IPS DF 6.9 (cell line): Measurements from ENCODE around the gene ZPR1.

Source experiments
- DNase-seq: peaks from one replicate; pipeline ENCODE4 v3.0.0-alpha.2; 2013; ENCODE audit warnings: low read depth, low spot score
- H3K27ac ChIP-seq: one replicate; pipeline ENCODE4 v1.5.1; 2013; ENCODE audit warnings: low read length, control low read depth
- H3K27me3 ChIP-seq: 2 replicates; pipeline ENCODE4 v1.6.1; 2013; ENCODE audit warnings: mild to moderate bottlenecking, low read length; ENCODE audit not compliant: control insufficient read depth, insufficient read depth
- H3K36me3 ChIP-seq: 2 replicates; pipeline ENCODE4 v1.6.1; 2013; ENCODE audit warnings: low read length; ENCODE audit not compliant: control insufficient read depth, insufficient read depth
- H3K4me1 ChIP-seq: 2 replicates; pipeline ENCODE4 v1.6.1; 2013; ENCODE audit warnings: low read length; ENCODE audit not compliant: control insufficient read depth, insufficient read depth
- H3K4me3 ChIP-seq: 2 replicates; pipeline ENCODE4 v1.5.1; 2013; ENCODE audit warnings: mild to moderate bottlenecking, low read length
- H3K9me3 ChIP-seq: 2 replicates; pipeline ENCODE4 v1.6.1; 2013; ENCODE audit warnings: low read length, inconsistent platforms; ENCODE audit not compliant: control insufficient read depth, insufficient read depth
- WGBS: extraction: QIAGEN DNeasy Blood & Tissue Kit; methylation state at CpG from one replicate; pipeline ENCODE4 v1.1.7; 2013; ENCODE audit warnings: mixed read lengths, missing lambda C conversion rate; ENCODE audit not compliant: insufficient read length, insufficient coverage; 5-methylcytosine and 5-hydroxymethylcytosine counted together

ZPR1 gene

GRCh38 chr11:116831790-116832349 lies 44.0 kb upstream of the ZPR1 start:
- no CpG with 5 or more reads among the region's 7 CpGs for whole genome bisulfite sequencing
- H3K4me3 ChIP-seq = no peak overlapping the region
- DNase-seq = no peak
- no peaks in the 10 kb centered on the region for H3K36me3 ChIP-seq
- H3K27me3 ChIP-seq = no peaks in the 10 kb centered on the region
- peaks cover 4% of the 10 kb centered on the region for H3K4me1 ChIP-seq
- H3K27ac ChIP-seq = no peak overlapping the region
- no peaks in the 10 kb centered on the region for H3K9me3 ChIP-seq

- DNase-seq = no peak
- no peaks in the 10 kb centered on the region for H3K36me3 ChIP-seq
- no peaks in the 10 kb centered on the region for H3K9me3 ChIP-seq
- H3K27me3 ChIP-seq = no peaks in the 10 kb centered on the region
- H3K4me1 ChIP-seq = peaks cover under 1% of the 10 kb centered on the region; the same call in 1 of the 2 replicates
- no peak overlapping the region for H3K4me3 ChIP-seq
- no CpG with 5 or more reads among the region's 17 CpGs for WGBS
- no peak overlapping the region for H3K27ac ChIP-seq
Observed at GRCh38 chr11:116830184-116830912, 42.5 kb upstream of the ZPR1 start.

GRCh38 chr11:116829525-116830183 lies 41.8 kb upstream of the ZPR1 start, which contains the start of gene APOC3:
Gene APOC3 (plus strand): TSS chr11:116829907. CDS start chr11:116830583, 676 bp downstream.
- Histone ChIP-seq H3K4me3 (no peak within 1 kb of the TSS), H3K27ac (no peak within 1 kb of the TSS), H3K9me3 (no peaks in the 10 kb centered on the region), H3K4me1 (no peaks in the 10 kb centered on the region; the same call in 1 of the 2 replicates), H3K36me3 (no peaks in the 10 kb centered on the region), H3K27me3 (no peaks in the 10 kb centered on the region)
- WGBS = no CpG with 5 or more reads among the region's 9 CpGs
- no peak for DNase-seq

- Histone ChIP-seq H3K9me3 (no peaks in the 10 kb centered on the region), H3K4me1 (no peaks in the 10 kb centered on the region; the same call in 1 of the 2 replicates), H3K27ac (no peak overlapping the region), H3K27me3 (no peaks in the 10 kb centered on the region), H3K36me3 (no peaks in the 10 kb centered on the region), H3K4me3 (no peak overlapping the region)
- no peak for DNase-seq
- no CpG with 5 or more reads among the region's 16 CpGs for WGBS
Observed at GRCh38 chr11:116828632-116829524, 41.1 kb upstream of the ZPR1 start.

DNA sequence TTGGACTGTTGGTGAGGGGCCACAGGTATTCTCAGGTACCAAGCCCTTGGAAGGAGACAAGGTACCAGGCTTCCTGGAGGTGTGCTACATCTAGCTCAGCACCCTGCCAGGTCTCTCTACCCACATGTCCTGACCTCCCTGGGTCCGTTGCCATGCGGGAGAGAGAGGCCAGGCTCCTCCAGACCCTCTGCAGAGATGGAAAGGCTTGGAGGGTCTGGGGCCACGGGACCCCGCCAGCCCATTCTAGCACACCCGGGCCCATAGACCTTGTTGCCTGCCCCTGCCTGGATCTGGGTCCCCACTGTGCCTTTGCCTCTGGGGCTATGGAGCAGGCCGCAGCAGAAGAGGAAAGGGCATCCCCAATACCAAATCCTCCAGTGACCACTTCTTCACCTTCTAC lies 39.6 kb upstream of the ZPR1 start:
- no peaks in the 10 kb centered on the region for H3K27me3 ChIP-seq
- H3K4me3 ChIP-seq = no peak overlapping the region
- H3K4me1 ChIP-seq = no peaks in the 10 kb centered on the region; the same call in 1 of the 2 replicates
- no peak overlapping the region for H3K27ac ChIP-seq
- H3K9me3 ChIP-seq = no peaks in the 10 kb centered on the region
- DNase-seq = no peak
- no CpG with 5 or more reads among the region's 6 CpGs for WGBS
- no peaks in the 10 kb centered on the region for H3K36me3 ChIP-seq

DNA sequence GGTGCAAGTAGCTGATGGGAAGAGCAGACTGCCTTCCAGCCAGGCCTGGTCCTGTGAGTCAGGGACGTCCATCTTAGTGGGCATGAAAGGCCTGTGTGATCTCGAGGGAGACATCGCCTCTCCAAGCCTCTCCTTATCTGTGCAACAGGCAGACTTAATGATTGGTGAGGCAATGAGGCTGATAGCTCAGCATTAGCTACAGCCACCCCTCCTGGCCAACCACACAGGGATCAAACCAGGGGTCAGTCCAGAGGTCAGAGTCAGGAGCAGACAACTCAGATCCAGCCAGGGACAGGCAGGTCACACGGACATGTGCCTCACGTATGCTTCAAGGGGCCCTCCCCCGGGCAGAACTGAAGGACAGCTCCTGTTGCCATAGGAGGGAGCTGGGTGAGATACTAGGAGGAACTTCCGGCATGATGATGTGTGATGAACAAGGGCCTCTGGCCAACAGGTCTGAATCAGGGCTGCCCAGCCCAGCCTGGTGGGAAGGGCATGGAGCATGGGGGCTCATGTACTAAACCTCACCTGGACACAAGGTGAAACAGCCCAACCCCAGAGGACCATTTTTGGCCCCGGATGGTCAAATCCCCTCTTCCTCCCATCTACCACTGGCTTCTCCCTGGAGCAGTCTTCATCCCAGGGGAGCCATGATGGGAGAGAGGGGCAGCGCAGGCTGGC lies 39.1 kb upstream of the ZPR1 start:
- H3K36me3 ChIP-seq = no peaks in the 10 kb centered on the region
- no peaks in the 10 kb centered on the region; the same call in 1 of the 2 replicates for H3K4me1 ChIP-seq
- no peak overlapping the region for H3K27ac ChIP-seq
- WGBS = no CpG with 5 or more reads among the region's 9 CpGs
- no peaks in the 10 kb centered on the region for H3K27me3 ChIP-seq
- H3K4me3 ChIP-seq = no peak overlapping the region
- H3K9me3 ChIP-seq = no peaks in the 10 kb centered on the region
- DNase-seq = no peak

DNA sequence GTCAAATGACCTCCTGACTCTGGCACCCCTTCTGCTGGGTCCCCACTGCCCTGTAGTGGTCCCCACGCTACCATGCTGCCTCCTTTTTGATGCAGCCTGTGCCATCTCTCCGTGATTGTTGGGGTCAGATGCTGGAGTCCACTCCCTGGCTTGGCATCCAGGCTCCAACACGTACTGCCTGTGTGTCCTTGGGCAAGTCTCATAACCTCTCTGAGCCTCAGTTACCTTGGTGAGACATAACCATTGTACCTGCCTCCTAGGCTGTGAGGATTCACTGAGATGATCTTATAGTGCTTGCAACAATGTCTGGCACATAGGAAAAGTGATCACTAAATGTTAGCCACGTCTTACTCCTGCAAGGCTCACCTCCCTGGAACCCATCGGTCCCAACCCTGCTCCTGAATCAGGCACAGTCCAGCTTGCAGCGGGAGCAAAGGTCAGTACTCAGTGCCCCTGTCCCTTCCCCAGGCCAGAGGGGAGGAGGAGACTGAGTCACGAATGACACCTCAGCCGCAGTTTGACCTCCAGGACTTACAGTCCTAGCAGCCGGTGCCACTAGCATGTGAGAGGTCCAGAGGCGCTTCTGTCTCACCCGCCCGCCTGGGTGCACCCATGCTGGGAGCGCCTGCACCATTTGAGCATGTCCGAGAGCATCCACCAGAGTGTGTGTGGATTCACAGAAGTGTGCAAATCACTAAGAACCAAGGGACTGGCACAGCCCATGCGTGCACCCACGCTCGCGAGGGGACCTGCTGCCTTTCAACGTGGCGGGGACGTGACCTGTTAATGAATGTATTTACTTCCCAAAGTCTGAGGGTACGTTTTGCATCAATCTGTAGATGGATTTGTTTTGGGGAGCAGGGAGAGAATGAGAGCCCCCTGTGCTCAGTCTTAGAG lies 38.3 kb upstream of the ZPR1 start:
- Histone ChIP-seq H3K9me3 (no peaks in the 10 kb centered on the region), H3K4me3 (no peak overlapping the region), H3K27me3 (no peaks in the 10 kb centered on the region), H3K4me1 (no peaks in the 10 kb centered on the region; the same call in 1 of the 2 replicates), H3K27ac (no peak overlapping the region), H3K36me3 (no peaks in the 10 kb centered on the region)
- DNase-seq = no peak
- no CpG with 5 or more reads among the region's 22 CpGs for WGBS

DNA sequence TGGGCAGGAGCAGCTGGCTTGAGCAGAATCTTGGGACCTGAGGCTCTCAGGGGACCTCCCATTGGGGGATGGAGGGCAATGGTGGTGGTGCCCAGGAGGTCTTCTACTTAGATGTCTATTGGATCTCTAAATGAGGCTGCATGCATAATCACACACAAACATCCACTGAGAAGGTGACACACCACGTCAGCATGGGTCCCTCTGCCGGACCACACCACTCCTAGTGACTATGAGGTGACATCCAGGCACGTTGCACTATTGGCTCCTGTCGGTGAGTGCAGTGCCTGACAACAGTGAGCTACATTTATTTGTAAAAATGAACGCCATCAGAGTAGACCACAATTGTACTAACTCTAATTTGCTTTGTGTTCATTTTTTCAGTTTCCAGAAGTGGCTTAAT lies 37.6 kb upstream of the ZPR1 start:
- Histone ChIP-seq H3K4me3 (no peak overlapping the region), H3K27me3 (no peaks in the 10 kb centered on the region), H3K36me3 (no peaks in the 10 kb centered on the region), H3K27ac (no peak overlapping the region), H3K4me1 (no peaks in the 10 kb centered on the region; the same call in 1 of the 2 replicates), H3K9me3 (no peaks in the 10 kb centered on the region)
- DNase-seq = no peak
- WGBS = no CpG with 5 or more reads among the region's 5 CpGs
